SK-N-SH (cell line): ENCODE measurements around the gene CD180.

Source experiments
- CTCF ChIP-seq: fragments of 200-600 bp; sonication (generic); IDR thresholded peaks from 2 replicates; pipeline ENCODE4 v1.6.1; 2017; ENCODE audit warnings: antibody characterized with exemption, mild to moderate bottlenecking, moderate library complexity
- EZH2phosphoT487 ChIP-seq: fragments of 200-600 bp; sonication (generic); IDR thresholded peaks from 2 replicates; pipeline ENCODE4 v1.6.1; 2017; ENCODE audit warnings: low read depth, mixed run types, mild to moderate bottlenecking, antibody characterized with exemption, moderate library complexity, borderline replicate concordance
- POLR2AphosphoS5 ChIP-seq: IDR thresholded peaks from 2 replicates; pipeline ENCODE4 v1.6.1; 2012; ENCODE audit warnings: low read depth, low read length
- USF2 ChIP-seq: fragments of 150-350 bp; IDR thresholded peaks from 2 replicates; pipeline ENCODE4 v1.6.1; 2017; ENCODE audit warnings: antibody characterized with exemption, low read length, low read depth, borderline replicate concordance

- TF ChIP-seq EZH2phosphoT487 (no peak), USF2 (no peak), CTCF (no peak), POLR2AphosphoS5 (no peak)
Measured at GRCh38 chr5:67173959-67174358, 22.6 kb downstream of the CD180 start.
